ENCODE data around the gene TMCC3.

TMCC3 gene

GRCh38 chr12:94650143-94651056 is at the start of gene TMCC3:
TSS of gene TMCC3 (minus strand) at chr12:94650557. CDS start at chr12:94650430, 127 bp downstream.
- Histone ChIP-seq H3K4me3 (ENCODE audit: low read length) (peak within 1 kb of the TSS; percentile 68), H3F3A (ENCODE audit: insufficient read depth, low read length) (peaks cover 14% of the 10 kb centered on the region; the same call in 1 of the 2 replicates), H3K36me3 (replicated peaks; ENCODE audit: insufficient read depth, low read length) (no peaks in the 10 kb centered on the region), H3K9me3 (replicated peaks; ENCODE audit: insufficient read depth, low read length) (no peaks in the 10 kb centered on the region), H3K9me2 (replicated peaks; ENCODE audit: insufficient read depth, low read length) (no peaks in the 10 kb centered on the region), H4K20me1 (ENCODE audit: insufficient read depth, low read length) (no peaks in the 10 kb centered on the region), H3K9ac (ENCODE audit: low read length) (peak within 1 kb of the TSS; percentile 71), H3K4me2 (ENCODE audit: low read depth, low read length) (peak within 1 kb of the TSS; percentile 82), H3K4me1 (ENCODE audit: low read length) (peaks cover 23% of the 10 kb centered on the region), H3K27me3 (replicated peaks; ENCODE audit: insufficient read depth, low read length) (no peaks in the 10 kb centered on the region), H2AFZ (ENCODE audit: low read length) (peak within 1 kb of the TSS; percentile 68), H3K79me2 (ENCODE audit: low read length) (peaks cover 36% of the 10 kb centered on the region), H3K27ac (ENCODE audit: low read length) (peak within 1 kb of the TSS; percentile 39; the same call in 1 of the 2 replicates)
- no peak for TF ChIP-seq EZH2 (optimal IDR thresholded peaks at IDR 0.05; ENCODE audit: low read depth, low read length)
- TF ChIP-seq CTCF (IDR thresholded peaks at IDR 0.05; ENCODE audit: low read length), result no peak
- TF ChIP-seq EZH2phosphoT487 (IDR thresholded peaks at IDR 0.05; ENCODE audit: low read length), result no peak
- DNase-seq, result peak; percentile 80

- Histone ChIP-seq H2AFZ (ENCODE audit: low read length) (no peak overlapping the region), H3K9me3 (replicated peaks; ENCODE audit: insufficient read depth, low read length) (no peaks in the 10 kb centered on the region), H3K4me3 (ENCODE audit: low read length) (no peak overlapping the region), H4K20me1 (ENCODE audit: insufficient read depth, low read length) (no peaks in the 10 kb centered on the region), H3K4me1 (ENCODE audit: low read length) (no peaks in the 10 kb centered on the region), H3K9me2 (replicated peaks; ENCODE audit: insufficient read depth, low read length) (no peaks in the 10 kb centered on the region), H3K4me2 (ENCODE audit: low read depth, low read length) (no peak overlapping the region), H3K9ac (ENCODE audit: low read length) (no peak overlapping the region), H3F3A (ENCODE audit: insufficient read depth, low read length) (no peaks in the 10 kb centered on the region), H3K79me2 (ENCODE audit: low read length) (no peaks in the 10 kb centered on the region), H3K36me3 (replicated peaks; ENCODE audit: insufficient read depth, low read length) (no peaks in the 10 kb centered on the region), H3K27me3 (replicated peaks; ENCODE audit: insufficient read depth, low read length) (no peaks in the 10 kb centered on the region), H3K27ac (ENCODE audit: low read length) (no peak overlapping the region)
- no peak for DNase-seq
- TF ChIP-seq EZH2 (optimal IDR thresholded peaks at IDR 0.05; ENCODE audit: low read depth, low read length), result no peak
- no peak for TF ChIP-seq CTCF (IDR thresholded peaks at IDR 0.05; ENCODE audit: low read length)
- TF ChIP-seq EZH2phosphoT487 (IDR thresholded peaks at IDR 0.05; ENCODE audit: low read length), result no peak
These were observed 49.4 kb upstream of the TMCC3 start for GRCh38 chr12:94699801-94700200.

- Histone ChIP-seq H3K4me1 (ENCODE audit: low read length) (no peaks in the 10 kb centered on the region), H3K27me3 (replicated peaks; ENCODE audit: insufficient read depth, low read length) (no peaks in the 10 kb centered on the region), H3K9me2 (replicated peaks; ENCODE audit: insufficient read depth, low read length) (no peaks in the 10 kb centered on the region), H3K4me3 (ENCODE audit: low read length) (no peak overlapping the region), H3K9ac (ENCODE audit: low read length) (no peak overlapping the region), H3K27ac (ENCODE audit: low read length) (no peak overlapping the region), H4K20me1 (ENCODE audit: insufficient read depth, low read length) (no peaks in the 10 kb centered on the region), H3K9me3 (replicated peaks; ENCODE audit: insufficient read depth, low read length) (no peaks in the 10 kb centered on the region), H3K36me3 (replicated peaks; ENCODE audit: insufficient read depth, low read length) (no peaks in the 10 kb centered on the region), H3K4me2 (ENCODE audit: low read depth, low read length) (no peak overlapping the region), H3F3A (ENCODE audit: insufficient read depth, low read length) (no peaks in the 10 kb centered on the region), H2AFZ (ENCODE audit: low read length) (no peak overlapping the region), H3K79me2 (ENCODE audit: low read length) (no peaks in the 10 kb centered on the region)
- DNase-seq, result no peak
- no peak for TF ChIP-seq CTCF (IDR thresholded peaks at IDR 0.05; ENCODE audit: low read length)
These were observed 48.2 kb upstream of the TMCC3 start for GRCh38 chr12:94698578-94698977.

All from MM.1S (cell line).